NCI-H524 (cell line): ENCODE results near the gene OR3A2.
"Not testable (repeated sequence)": the region's sequence is repeated elsewhere in the genome, so short reads cannot be mapped to it uniquely, and the experiment has no call there.

ENCODE experiments used
- DNase-seq, 2 experiments: peaks; one replicate each; lab custom pipeline; 2025; lab: John Stamatoyannopoulos, UW

The OR3A2 gene

DNA sequence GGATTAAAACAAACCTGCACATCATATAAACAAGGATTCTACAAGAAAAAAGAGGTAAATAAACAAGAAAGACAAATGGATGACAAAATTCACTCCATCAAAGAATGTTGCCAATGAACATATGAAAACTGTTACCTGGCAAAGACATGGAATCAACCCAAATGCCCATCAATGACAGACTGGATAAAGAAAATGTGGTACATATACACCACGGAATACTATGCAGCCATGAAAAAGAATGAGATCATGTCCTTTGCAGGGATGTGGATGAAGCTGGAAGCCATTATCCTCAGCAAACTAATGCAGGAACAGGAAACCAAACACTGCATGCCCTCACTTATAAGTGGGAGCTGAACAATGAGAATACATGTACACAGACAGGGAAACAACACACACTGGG, 92.6 kb downstream of the OR3A2 start:
- not testable (repeated sequence) for DNase-seq

DNA sequence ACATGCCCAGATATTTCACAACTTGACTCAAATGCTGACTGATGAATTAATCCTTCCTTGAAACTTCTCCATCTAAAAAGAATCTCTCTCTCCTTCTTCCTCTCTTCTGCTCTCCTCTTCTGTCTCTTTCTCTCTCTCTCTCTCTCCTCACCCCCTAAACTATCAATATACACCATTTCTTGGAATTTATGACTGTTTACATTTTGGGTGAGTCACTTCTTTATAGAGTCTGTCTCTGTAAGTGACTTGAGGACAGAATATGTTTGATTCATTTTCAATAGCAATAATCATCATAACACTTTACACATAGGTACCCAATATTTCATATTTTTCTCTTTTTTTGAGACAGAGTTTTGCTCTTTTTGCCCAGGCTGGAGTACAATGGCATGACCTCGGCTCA, 103.2 kb downstream of the OR3A2 start:
- DNase-seq: no peak

DNA sequence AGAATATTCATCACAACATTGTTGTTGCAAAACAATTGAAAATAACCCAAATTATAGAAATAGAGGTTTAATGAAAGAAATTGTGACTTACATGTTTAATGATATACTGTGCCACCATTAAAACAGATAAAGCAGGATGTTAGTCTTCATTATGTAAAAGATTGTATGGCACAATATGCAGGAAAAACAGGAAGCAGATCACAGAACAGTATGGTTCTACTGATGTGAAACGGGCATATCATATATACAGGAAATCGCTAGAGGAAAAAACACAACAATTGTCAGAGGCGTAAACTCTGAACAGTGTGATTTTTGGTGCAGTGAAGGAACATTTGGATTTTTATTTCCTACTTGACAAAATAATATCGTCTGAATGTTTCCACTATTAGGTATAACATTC, 110.0 kb downstream of the OR3A2 start:
- no peak for DNase-seq

DNA sequence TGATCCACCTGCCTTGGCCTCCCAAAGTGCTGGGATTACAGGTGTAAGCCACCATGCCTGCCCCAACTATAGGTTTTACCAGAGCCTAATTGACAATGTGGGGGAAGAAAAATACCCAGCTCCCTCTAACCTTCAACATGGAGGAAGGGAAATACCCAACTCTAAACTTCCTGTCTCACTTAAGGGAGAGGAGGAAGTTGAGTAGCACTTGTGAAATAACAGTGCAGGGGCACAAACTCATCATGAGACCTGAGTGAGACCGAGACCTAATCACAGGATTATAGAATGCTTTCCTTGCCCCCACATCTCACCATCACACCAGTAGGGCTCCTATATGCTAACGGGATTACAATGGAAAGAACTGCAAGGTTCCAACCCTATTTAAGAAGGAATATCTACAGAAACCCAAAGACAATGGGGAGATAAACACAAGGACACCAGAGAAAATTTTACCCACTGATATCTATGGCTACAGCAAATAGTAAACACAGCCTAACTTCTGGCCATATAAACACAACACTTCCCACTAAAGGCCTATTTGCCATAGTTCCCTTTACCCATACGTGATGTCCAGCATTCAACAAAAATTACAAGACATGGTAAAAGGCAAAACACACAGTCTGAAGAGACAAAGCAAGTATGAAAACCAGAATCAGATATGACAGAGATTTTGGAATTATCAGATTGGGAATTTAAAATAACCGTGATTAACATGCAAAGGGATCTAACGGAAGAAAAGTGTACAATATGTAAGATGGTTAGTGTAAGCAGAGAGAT, 114.8 kb downstream of the OR3A2 start:
- DNase-seq: no peak

DNA sequence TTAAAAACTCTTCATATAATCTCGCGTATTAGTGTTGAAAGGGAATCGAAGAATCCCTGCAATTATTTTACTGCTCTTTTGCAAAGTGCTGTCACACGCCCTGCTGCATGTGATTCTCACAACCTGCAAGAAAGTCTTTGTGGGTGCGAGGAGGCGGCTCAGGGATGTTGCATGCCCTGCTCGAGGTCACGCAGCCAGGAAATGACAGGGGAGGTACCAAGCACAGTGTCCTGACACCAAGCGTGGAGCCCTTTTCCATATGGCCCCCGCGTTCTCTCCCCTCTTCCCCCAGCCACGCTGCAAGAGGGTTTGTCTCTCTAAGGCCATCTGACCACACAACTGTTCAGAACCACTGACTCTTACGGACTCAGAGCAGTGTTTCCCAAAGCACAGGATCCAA, 125.5 kb downstream of the OR3A2 start:
- no peak for DNase-seq

DNA sequence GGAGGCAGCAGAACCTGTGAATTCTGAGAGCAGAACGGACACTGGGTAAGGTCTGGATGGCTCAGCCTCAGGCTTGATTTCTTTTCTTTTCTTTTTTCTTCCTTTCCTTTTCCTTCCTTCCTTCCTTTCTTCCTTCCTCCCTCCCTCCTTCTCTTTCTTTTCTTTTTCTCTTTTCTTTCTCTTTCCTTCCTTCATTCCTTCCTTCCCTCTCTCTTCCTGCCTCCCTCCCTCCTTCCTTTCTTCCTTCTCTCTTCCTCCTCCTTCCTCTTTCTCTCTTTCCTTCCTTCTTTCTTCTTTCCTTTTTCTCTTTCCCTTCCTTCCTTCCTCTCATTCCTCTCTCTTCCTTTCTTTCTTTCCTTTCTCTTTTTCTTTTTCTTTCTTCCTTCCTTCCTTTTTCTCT, 125.9 kb downstream of the OR3A2 start:
- no peak for DNase-seq

DNA sequence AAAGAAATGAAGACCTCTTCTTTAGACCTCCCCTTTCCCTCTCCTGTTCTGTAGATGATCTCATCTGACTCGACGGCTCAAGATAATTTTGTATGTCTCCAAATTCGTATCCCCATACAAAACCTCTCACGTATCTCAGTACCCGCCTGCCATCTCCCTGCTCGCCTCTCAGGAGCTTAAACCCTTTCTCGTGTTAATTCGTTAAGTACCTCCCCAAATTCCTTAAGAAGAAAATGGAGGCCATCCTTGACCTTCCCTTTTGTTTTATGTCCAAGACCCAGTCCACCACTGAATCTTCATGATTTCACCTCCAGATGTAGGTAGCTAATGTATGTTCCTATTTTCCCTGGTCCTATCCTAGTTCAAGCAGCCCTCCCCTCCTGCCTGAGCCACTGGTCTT, 129.5 kb downstream of the OR3A2 start:
- DNase-seq: no peak

DNA sequence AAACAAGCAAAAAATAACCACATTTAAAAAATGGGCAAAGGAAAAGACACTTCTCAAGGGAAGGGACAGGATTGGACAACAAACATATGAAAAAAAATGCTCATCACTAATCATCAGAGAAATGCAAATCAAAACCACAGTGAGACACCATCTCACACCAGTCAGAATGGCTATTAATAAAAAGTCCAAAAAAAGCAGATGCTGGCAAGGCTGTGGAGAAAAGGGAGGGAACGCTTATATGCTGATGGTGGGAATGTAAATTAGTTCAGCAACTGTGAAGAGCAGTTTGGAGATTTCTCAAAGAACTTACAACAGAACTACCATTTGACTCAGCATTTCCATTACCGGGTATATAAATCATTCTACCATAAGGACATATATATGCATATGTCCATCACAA, 137.1 kb downstream of the OR3A2 start:
- not testable (repeated sequence) for DNase-seq

DNA sequence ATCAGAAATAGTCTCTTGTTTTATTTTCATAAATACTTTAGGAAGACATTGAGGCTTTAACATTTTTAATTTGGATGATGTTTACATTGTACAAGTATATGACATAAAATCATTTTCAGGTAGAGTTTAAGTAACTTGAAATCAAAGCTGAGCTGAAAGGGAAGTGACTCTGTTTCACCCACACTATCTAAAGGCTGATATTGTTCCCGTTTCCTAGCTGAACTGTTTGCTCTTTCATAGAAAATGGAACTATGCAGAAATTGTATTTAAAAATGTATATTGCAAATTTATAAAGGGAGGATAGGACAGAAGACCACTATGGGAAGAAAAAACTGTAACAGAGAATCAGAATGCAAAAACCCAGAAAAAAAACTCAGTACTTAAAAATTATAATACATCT, 141.3 kb downstream of the OR3A2 start:
- DNase-seq: not testable (repeated sequence)

DNA sequence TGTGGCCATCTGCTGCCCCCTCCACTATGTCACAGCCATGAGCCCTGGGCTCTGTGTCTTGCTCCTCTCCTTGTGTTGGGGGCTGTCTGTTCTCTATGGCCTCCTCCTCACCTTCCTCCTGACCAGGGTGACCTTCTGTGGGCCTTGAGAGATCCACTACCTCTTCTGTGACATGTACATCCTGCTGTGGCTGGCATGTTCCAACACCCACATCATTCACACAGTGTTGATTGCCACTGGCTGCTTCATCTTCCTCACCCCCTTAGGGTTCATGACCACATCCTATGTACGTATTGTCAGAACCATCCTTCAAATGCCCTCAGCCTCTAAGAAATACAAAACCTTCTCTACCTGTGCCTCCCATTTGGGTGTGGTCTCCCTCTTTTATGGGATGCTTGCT, 145.1 kb downstream of the OR3A2 start:
- DNase-seq: not testable (repeated sequence)

DNA sequence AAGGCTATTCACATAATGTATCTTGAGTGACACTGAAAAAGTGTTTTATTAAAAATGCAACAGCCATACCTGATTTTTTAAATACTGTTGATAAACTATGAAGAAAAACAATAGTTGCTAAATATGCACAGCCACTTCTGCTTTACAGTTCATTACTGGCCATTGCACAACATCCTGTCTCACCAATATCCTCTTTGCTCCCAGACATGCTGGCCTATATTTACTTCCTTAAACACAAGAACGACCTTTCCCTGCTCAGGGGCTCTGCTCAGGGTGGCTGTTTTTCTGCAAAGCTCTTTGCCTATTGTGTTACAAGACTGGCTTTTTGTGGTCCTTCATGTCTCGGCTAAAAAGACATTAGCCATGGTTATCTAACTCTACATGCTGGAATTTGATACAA, 147.4 kb downstream of the OR3A2 start:
- not testable (repeated sequence) for DNase-seq

DNA sequence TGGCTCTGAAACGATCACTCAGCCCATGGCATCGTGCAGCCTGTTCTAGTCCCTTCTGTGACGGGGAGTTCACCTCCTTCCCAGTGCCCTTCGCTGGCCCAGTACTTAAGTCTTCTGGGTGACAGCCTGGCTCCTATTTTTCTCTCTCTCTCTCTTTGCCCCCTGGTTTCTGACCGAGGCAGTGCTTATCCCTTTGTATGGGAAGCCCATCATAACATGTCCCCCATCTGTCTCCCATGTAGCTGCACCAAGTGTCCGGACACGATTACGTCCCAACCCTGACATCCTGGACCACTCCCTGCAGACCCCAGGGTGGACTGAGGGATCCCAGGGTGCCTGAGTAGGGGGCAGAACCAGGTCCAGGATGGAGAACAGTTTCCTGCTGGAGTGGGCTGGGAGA, 153.8 kb downstream of the OR3A2 start:
- not testable (repeated sequence) for DNase-seq
